ENCODE results near the gene FBRSL1. TPM values are rescaled to one million over a fixed set of nuclear protein-coding genes. Genes with fewer than 3 reads are reported as not detected.
A peak's percentile ranks its signal among the peaks of the same experiment; 100 is the strongest.

The FBRSL1 gene
- total and polyA plus RNA-seq, 4 donors: 2.5 to 35.5 (median 5.6) TPM

DNA sequence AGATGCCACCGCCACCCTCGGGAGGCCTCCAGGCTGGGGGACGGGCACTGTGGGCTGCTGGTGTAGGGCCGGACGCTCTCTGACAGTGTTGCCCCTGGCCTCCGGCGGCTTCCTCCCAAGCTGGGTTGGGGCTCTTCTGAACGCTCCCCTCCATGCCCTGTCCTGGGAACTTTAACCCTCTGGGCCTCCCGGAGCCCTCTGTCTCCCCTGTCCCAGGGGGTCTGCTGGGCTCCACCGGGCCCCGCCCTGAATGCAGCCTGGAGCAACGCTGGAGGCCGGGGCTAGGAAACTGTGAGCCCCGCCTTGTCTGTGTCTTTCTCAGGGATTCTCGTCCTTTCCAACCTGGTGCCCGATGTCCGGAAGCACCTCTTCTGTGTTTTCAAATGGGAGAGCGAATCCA, 45.7 kb upstream of the FBRSL1 start (continued):
- no peak for TF ChIP-seq SP1 (IDR thresholded peaks at IDR 0.05)
- TF ChIP-seq, protein P1, sequence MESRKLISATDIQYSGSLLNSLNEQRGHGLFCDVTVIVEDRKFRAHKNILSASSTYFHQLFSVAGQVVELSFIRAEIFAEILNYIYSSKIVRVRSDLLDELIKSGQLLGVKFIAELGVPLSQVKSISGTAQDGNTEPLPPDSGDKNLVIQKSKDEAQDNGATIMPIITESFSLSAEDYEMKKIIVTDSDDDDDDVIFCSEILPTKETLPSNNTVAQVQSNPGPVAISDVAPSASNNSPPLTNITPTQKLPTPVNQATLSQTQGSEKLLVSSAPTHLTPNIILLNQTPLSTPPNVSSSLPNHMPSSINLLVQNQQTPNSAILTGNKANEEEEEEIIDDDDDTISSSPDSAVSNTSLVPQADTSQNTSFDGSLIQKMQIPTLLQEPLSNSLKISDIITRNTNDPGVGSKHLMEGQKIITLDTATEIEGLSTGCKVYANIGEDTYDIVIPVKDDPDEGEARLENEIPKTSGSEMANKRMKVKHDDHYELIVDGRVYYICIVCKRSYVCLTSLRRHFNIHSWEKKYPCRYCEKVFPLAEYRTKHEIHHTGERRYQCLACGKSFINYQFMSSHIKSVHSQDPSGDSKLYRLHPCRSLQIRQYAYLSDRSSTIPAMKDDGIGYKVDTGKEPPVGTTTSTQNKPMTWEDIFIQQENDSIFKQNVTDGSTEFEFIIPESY (IDR thresholded peaks at IDR 0.05): no peak
- TF ChIP-seq FOXA2 (IDR thresholded peaks at IDR 0.05): no peak
- TF ChIP-seq TAF1 (conservative IDR thresholded peaks at IDR 0.05): no peak
- TF ChIP-seq HNF4G (IDR thresholded peaks at IDR 0.05): no peak
- no peak for TF ChIP-seq RXRA (IDR thresholded peaks at IDR 0.05)

DNA sequence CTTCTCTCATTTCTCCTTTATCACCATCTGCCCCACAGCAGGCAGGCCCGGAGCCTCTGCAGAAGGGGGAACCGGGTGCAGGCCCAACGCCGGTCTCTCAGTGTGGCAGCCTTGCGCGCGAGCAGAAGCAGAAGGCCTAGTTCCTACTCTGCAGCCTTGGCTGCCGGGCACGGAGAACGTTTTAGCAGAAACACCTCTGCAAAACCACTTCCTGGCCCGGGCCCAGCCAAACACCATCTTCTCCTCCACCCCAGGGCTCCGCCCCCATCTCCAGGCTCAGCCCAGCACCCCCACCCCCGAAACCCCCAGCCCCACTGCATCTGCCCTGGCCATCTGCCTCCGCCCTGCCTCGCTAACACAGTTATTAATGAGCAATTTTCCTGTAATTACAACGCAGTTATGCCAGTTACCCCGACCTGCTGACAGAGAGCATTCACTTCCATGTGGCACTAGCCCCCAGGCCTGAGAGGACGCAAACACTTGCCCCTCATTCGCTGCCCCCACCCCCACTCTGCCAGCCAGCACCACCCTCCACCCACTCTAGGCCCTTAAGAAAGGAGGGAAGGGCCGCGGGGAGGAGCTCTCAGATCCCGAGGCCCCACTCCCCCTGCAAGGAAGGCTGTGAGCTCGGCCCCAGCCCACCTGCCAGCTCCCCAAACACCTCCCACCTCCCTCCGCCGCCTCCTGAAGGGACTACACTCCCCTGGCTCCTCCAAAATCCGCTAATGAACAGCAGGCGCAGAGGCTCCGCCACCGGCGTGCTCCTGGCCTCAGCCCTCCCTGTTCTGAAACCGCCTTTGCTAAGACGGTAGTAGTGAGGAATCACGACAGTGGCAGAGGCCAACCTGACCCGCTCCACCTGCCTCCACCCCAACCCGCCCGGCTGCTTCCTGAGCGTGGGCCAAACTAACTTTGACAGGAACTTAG, 44.7 kb upstream of the FBRSL1 start:
- Histone ChIP-seq H3K27ac (ENCODE audit: low read depth in 1 of 2, low read length in 2 of 2) (peak overlapping the region in 1 of 2 donors; percentile 60), H3K4me1 (ENCODE audit: control insufficient read depth in 4 of 4, insufficient read depth in 4 of 4, low read length in 3 of 4) (peaks cover 0 to 3% (median 0%) of the 10 kb centered on the region in 4 donors), H3K36me3 (ENCODE audit: control insufficient read depth in 4 of 4, insufficient read depth in 3 of 4, low read depth in 1 of 4, low read length in 3 of 4) (no peaks in the 10 kb centered on the region), H3K4me3 (ENCODE audit: low read depth in 1 of 3, low read length in 3 of 3) (no peak overlapping the region), H3K9ac (ENCODE audit: low read depth in 1 of 2, low read length in 2 of 2) (no peak overlapping the region), H3K9me3 (ENCODE audit: control insufficient read depth in 4 of 4, low read length in 3 of 4) (no peaks in the 10 kb centered on the region), H3K27me3 (ENCODE audit: control insufficient read depth in 4 of 4, insufficient read depth in 4 of 4, low read length in 3 of 4) (peaks cover 0 to 3% (median 0%) of the 10 kb centered on the region in 4 donors)
- DNase-seq (ENCODE audit: low spot score): no peak
- TF ChIP-seq GABPA (IDR thresholded peaks at IDR 0.05 in 1 of 2, conservative IDR thresholded peaks at IDR 0.05 in 1 of 2) (no peak), FOXA2 (IDR thresholded peaks at IDR 0.05) (no peak), FOXA1 (IDR thresholded peaks at IDR 0.05) (no peak), HNF4G (IDR thresholded peaks at IDR 0.05) (no peak), TAF1 (conservative IDR thresholded peaks at IDR 0.05) (no peak), NR2F2 (IDR thresholded peaks at IDR 0.05) (no peak), RAD21 (IDR thresholded peaks at IDR 0.05) (no peak), SP1 (IDR thresholded peaks at IDR 0.05) (no peak)
- TF ChIP-seq, protein P2, sequence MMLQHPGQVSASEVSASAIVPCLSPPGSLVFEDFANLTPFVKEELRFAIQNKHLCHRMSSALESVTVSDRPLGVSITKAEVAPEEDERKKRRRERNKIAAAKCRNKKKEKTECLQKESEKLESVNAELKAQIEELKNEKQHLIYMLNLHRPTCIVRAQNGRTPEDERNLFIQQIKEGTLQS (IDR thresholded peaks at IDR 0.05): no peak
- TF ChIP-seq, protein P3, sequence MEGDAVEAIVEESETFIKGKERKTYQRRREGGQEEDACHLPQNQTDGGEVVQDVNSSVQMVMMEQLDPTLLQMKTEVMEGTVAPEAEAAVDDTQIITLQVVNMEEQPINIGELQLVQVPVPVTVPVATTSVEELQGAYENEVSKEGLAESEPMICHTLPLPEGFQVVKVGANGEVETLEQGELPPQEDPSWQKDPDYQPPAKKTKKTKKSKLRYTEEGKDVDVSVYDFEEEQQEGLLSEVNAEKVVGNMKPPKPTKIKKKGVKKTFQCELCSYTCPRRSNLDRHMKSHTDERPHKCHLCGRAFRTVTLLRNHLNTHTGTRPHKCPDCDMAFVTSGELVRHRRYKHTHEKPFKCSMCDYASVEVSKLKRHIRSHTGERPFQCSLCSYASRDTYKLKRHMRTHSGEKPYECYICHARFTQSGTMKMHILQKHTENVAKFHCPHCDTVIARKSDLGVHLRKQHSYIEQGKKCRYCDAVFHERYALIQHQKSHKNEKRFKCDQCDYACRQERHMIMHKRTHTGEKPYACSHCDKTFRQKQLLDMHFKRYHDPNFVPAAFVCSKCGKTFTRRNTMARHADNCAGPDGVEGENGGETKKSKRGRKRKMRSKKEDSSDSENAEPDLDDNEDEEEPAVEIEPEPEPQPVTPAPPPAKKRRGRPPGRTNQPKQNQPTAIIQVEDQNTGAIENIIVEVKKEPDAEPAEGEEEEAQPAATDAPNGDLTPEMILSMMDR (IDR thresholded peaks at IDR 0.05; ENCODE audit: low read depth, low read length, missing input control): no peak
- WGBS: 47% methylated on average over 37 of the region's 37 CpGs

DNA sequence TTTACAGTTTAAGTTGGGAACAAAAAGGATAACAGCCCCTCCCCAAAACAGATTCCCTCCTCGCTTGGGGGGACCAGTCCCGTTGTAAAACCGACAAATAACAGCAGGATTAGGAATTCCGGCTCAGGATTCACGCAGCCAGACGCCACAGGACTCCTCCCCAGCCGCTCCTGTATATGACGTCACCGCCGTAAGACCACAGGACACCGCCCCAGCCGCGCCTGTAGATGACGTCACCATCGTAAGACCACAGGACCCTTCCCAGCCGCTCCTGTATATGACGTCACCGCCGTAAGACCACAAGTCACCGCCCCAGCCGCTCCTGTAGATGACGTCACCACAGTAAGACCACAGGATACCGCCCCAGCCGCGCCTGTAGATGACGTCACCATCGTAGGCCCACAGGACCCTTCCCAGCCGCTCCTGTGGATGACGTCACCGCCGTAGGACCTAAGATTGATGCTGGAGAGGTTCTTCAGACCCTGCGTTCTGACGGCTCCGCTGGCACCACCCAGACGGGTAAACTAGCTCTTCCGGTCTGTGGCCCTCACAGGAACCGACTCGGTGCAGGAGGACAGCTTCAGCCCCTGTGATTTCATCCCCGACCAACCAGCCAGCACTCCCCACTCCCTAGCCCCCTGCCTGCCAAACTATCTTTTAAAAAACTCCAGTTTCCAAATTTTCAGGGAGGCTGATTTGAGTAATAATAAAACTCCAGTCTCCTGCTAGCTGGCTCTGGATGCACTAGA, 43.9 kb upstream of the FBRSL1 start:
- Histone ChIP-seq H3K4me3 (ENCODE audit: low read depth in 1 of 3, low read length in 3 of 3) (no peak overlapping the region), H3K36me3 (ENCODE audit: control insufficient read depth in 4 of 4, insufficient read depth in 3 of 4, low read depth in 1 of 4, low read length in 3 of 4) (no peaks in the 10 kb centered on the region), H3K9ac (ENCODE audit: low read depth in 1 of 2, low read length in 2 of 2) (no peak overlapping the region), H3K27me3 (ENCODE audit: control insufficient read depth in 4 of 4, insufficient read depth in 4 of 4, low read length in 3 of 4) (peaks cover 0 to 2% (median 0%) of the 10 kb centered on the region in 4 donors), H3K4me1 (ENCODE audit: control insufficient read depth in 4 of 4, insufficient read depth in 4 of 4, low read length in 3 of 4) (peaks cover 0 to 3% (median 0%) of the 10 kb centered on the region in 4 donors), H3K27ac (ENCODE audit: low read depth in 1 of 2, low read length in 2 of 2) (peak overlapping the region in 1 of 2 donors; percentile 60), H3K9me3 (ENCODE audit: control insufficient read depth in 4 of 4, low read length in 3 of 4) (no peaks in the 10 kb centered on the region)
- DNase-seq (ENCODE audit: low spot score): no peak
- no peak for TF ChIP-seq RXRA (IDR thresholded peaks at IDR 0.05)
- TF ChIP-seq, protein P3 (IDR thresholded peaks at IDR 0.05; ENCODE audit: low read depth, low read length, missing input control): no peak
- TF ChIP-seq, protein P2 (IDR thresholded peaks at IDR 0.05): no peak
- no peak for TF ChIP-seq NR2F2 (IDR thresholded peaks at IDR 0.05)
- TF ChIP-seq SP1 (IDR thresholded peaks at IDR 0.05): no peak
- TF ChIP-seq HNF4G (IDR thresholded peaks at IDR 0.05): no peak
- WGBS: 62% methylated on average over 39 of the region's 39 CpGs

All from liver (tissue), 9 donors.